GM12878 (cell line): ENCODE results near the gene HECTD2. TPM values are rescaled to one million over a fixed set of nuclear protein-coding genes. Genes with fewer than 3 reads are reported as not detected.
A peak's percentile ranks its signal among the peaks of the same experiment; 100 is the strongest.

ENCODE experiments used
- ATAC-seq: fragments of 200-7000 bp; cut with Tn5 transposase; 3 replicates; pipeline ENCODE4 v1.9.1; 2020; ENCODE audit warnings: mild to moderate bottlenecking, moderate library complexity
- BruUV-seq: library from RNA; stranded (reverse); fragments of 400-500 nt; replicated peaks from 2 replicates; lab custom pipeline; 2021; lab: Mats Ljungman, UMichigan
- CTCF ChIA-PET: fragments of 300-600 bp; sonication (Branson Sonifier 250); formaldehyde crosslinking; extraction: SDS; loops from one replicate; lab custom pipeline; 2021; ENCODE audit warnings: inconsistent platforms; lab: Yijun Ruan, JAX
- POLR2A ChIA-PET: fragments of 350-600 bp; formaldehyde crosslinking; extraction: SDS; loops from one replicate; lab custom pipeline; 2021; ENCODE audit warnings: inconsistent platforms; lab: Charles Lee
- RAD21 ChIA-PET: fragments of 300-600 bp; sonication (Branson Sonifier 250); formaldehyde crosslinking; loops from one replicate; lab custom pipeline; 2023; ENCODE audit warnings: antibody characterized with exemption; ENCODE audit not compliant: unreplicated experiment; lab: Charles Lee
- SMC1A ChIA-PET: fragments of 300-600 bp; sonication (Branson Sonifier 250); formaldehyde crosslinking; loops from one replicate; lab custom pipeline; 2023; ENCODE audit not compliant: unreplicated experiment, uncharacterized antibody; lab: Charles Lee
- DNase-seq: peaks from one replicate; pipeline ENCODE4 v3.0.0-alpha.2; 2011; ENCODE audit warnings: low read depth, low spot score
- FAIRE-seq: peaks from 3 replicates; lab custom pipeline; 2011; peaks lifted over from hg19 to GRCh38; lab: Jason Lieb, UNC
- H2AFZ ChIP-seq: 2 replicates; pipeline ENCODE4 v1.6.0; 2011; ENCODE audit warnings: low read depth, low read length, control low read depth; ENCODE audit not compliant: control insufficient read depth
- H3K27ac ChIP-seq: 2 replicates; pipeline ENCODE4 v1.5.1; 2011; ENCODE audit warnings: control low read depth; ENCODE audit not compliant: control insufficient read depth, insufficient read depth
- H3K27me3 ChIP-seq, 2 experiments: replicated peaks in 1 of 2; 2 replicates each; pipeline versions ENCODE4 v1.6.0 to v1.6.1; 2011; ENCODE audit warnings: low read length in 1 of 2; ENCODE audit not compliant: control insufficient read depth in 2 of 2, insufficient read depth in 2 of 2
- H3K36me3 ChIP-seq, 2 experiments: 2 replicates each; pipeline ENCODE4 v1.5.1; 2011; ENCODE audit warnings: low read length in 1 of 2; ENCODE audit not compliant: control insufficient read depth in 2 of 2, insufficient read depth in 2 of 2
- H3K4me1 ChIP-seq: 2 replicates; pipeline ENCODE4 v1.6.1; 2011; ENCODE audit warnings: mild to moderate bottlenecking, low read length, moderate library complexity, mixed read lengths; ENCODE audit not compliant: control insufficient read depth, insufficient read depth
- H3K4me2 ChIP-seq: 2 replicates; pipeline ENCODE4 v1.6.0; 2011; ENCODE audit warnings: control low read depth; ENCODE audit not compliant: control insufficient read depth, insufficient read depth
- H3K4me3 ChIP-seq: fragments of 200-600 bp; sonication (generic); 2 replicates; pipeline ENCODE4 v1.5.1; 2016
- H3K79me2 ChIP-seq: 2 replicates; pipeline ENCODE4 v1.6.0; 2011; ENCODE audit warnings: low read length; ENCODE audit not compliant: control insufficient read depth, insufficient read depth
- H3K9ac ChIP-seq: 2 replicates; pipeline ENCODE4 v1.8.0; 2011; ENCODE audit warnings: low read length, control low read depth, mixed read lengths; ENCODE audit not compliant: control insufficient read depth, insufficient read depth
- H3K9me3 ChIP-seq: replicated peaks from 3 replicates; pipeline ENCODE4 v1.5.1; 2011; ENCODE audit warnings: mild to moderate bottlenecking, low read length; ENCODE audit not compliant: control insufficient read depth, insufficient read depth
- H4K20me1 ChIP-seq: 2 replicates; pipeline ENCODE4 v1.6.0; 2011; ENCODE audit not compliant: control insufficient read depth, insufficient read depth
- CREB1 ChIP-seq: IDR thresholded peaks from 2 replicates; pipeline ENCODE4 v1.6.1; 2012; ENCODE audit warnings: low read depth, mild to moderate bottlenecking, inconsistent platforms
- MTA3 ChIP-seq: IDR thresholded peaks from 2 replicates; pipeline ENCODE4 v1.6.1; 2012; ENCODE audit warnings: low read length, inconsistent platforms, borderline replicate concordance
- NFYB ChIP-seq: IDR thresholded peaks from 2 replicates; pipeline ENCODE4 v1.6.1; 2011; ENCODE audit warnings: low read depth, mild to moderate bottlenecking, low read length, improper control_type of control experiment, moderate library complexity; ENCODE audit not compliant: insufficient read depth
- NR2F1 ChIP-seq: fragments of 450-650 bp; conservative IDR thresholded peaks from 2 replicates; pipeline ENCODE4 v1.6.1; 2017; ENCODE audit warnings: mild to moderate bottlenecking
- POU2F2 ChIP-seq: IDR thresholded peaks from 3 replicates; pipeline ENCODE4 v1.6.1; 2011; ENCODE audit warnings: low read depth, mild to moderate bottlenecking, low read length, borderline replicate concordance
- RB1 ChIP-seq: fragments of 450-650 bp; formaldehyde crosslinking; IDR thresholded peaks from 2 replicates; pipeline ENCODE4 v1.6.1; 2017; ENCODE audit warnings: mild to moderate bottlenecking, borderline replicate concordance
- RFX5 ChIP-seq: IDR thresholded peaks from 2 replicates; pipeline ENCODE4 v1.6.1; 2011; ENCODE audit warnings: low read depth, low read length, improper control_type of control experiment
- RUNX3 ChIP-seq: IDR thresholded peaks from 2 replicates; pipeline ENCODE4 v1.6.1; 2012; ENCODE audit warnings: low read length, inconsistent platforms
- SP1 ChIP-seq: IDR thresholded peaks from one replicate; pipeline ENCODE4 v1.6.1; 2011; ENCODE audit warnings: low read depth, low read length
- TCF3 ChIP-seq: IDR thresholded peaks from 2 replicates; pipeline ENCODE4 v1.6.1; 2012; ENCODE audit warnings: low read depth, mild to moderate bottlenecking, low read length, borderline replicate concordance; ENCODE audit not compliant: insufficient read depth
- WGBS: methylation state at CpG from one replicate; pipeline ENCODE4 v1.1.6; 2016; ENCODE audit warnings: low lambda C conversion rate; ENCODE audit not compliant: insufficient replicate concordance, insufficient coverage; ENCODE audit errors: missing lambda C conversion rate; 5-methylcytosine and 5-hydroxymethylcytosine counted together
- in situ Hi-C: fragments of 300-500 bp; cut with MboI; formaldehyde crosslinking; loops from 9 replicates; pipeline ENCODE4 v1.14.3; 2018; ENCODE audit warnings: mixed read lengths
- intact Hi-C: fragments of 100-400 bp; cut with micrococcal nuclease; formaldehyde crosslinking; loops from one replicate; pipeline ENCODE4 v1.14.2; 2022; ENCODE audit not compliant: unreplicated experiment
- polyA plus RNA-seq, 11 experiments: library from polyadenylated mRNA; depleted of rRNA in 4 of 11; unstranded in 6 of 11; stranded (reverse) in 5 of 11; fragments of >200 nt; fragmentation: Nextera tagmentation in 4 of 11; fragmentation: Illumina TruSeq in 1 of 11; extraction: Ambion mirVana in 4 of 11; extraction: Trizol in 1 of 11; gene quantifications; 1 replicate in 1 of 11; 2 replicates in 10 of 11; pipeline versions ENCODE4 v1.2.1 to v1.2.3, GENCODE V29; 2011 to 2016; ENCODE audit warnings: inconsistent platforms in 2 of 11, missing spikeins in 2 of 11, low read depth in 1 of 11
- total RNA-seq, 4 experiments: library from RNA; depleted of rRNA in 3 of 4; stranded (reverse); fragments of >200 nt in 3 of 4; fragmentation: Illumina TruSeq in 1 of 4; extraction: Trizol in 1 of 4; gene quantifications; 2 replicates each; pipeline versions ENCODE4 v1.2.1 to v1.2.3, GENCODE V29; 2013 to 2021
- TF ChIP-seq, protein P1 (sequence below): IDR thresholded peaks from 2 replicates; pipeline ENCODE4 v1.6.1; 2012; ENCODE audit warnings: improper control_type of control experiment, low read depth, low read length; ENCODE audit not compliant: insufficient replicate concordance
- TF ChIP-seq, protein P2 (sequence below): fragments of 450-650 bp; IDR thresholded peaks from 2 replicates; pipeline ENCODE4 v1.6.1; 2018; ENCODE audit warnings: mild to moderate bottlenecking, low read depth, moderate library complexity; ENCODE audit not compliant: partially characterized antibody

HECTD2 gene
- total and polyA plus RNA-seq, 10 of the 15 experiments (the other 5 are each of a cell fraction or from before 2014, with no cell fraction given) = 0.87 to 3.0 (median 1.7) TPM

DNA sequence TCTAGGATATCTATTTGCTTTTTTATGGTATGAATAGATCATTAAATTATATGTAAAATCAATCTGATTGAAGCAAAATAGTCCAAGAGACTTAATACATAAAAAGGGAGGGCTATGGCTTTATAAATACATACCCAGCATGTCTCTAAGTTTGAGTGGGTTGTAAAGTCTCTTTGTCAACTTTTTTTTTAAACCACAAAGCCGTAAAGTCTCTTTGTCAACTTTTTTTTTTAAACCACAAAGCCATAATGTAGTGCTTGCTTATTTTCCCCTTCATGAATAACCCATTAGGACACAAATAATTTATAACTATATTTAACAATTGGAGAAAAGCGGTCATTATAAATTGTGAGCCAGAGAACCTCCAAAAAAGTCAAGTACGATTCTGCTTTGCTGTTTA, 5.7 kb downstream of the HECTD2 start:
- no peak for DNase-seq
- ChIA-PET CTCF (interaction anchor here (1.6 kb wide), 1 partner anchor 119 kb away, joined by 3 read pairs; no protein-coding TSS in a partner anchor), SMC1A (no interaction called here)

DNA sequence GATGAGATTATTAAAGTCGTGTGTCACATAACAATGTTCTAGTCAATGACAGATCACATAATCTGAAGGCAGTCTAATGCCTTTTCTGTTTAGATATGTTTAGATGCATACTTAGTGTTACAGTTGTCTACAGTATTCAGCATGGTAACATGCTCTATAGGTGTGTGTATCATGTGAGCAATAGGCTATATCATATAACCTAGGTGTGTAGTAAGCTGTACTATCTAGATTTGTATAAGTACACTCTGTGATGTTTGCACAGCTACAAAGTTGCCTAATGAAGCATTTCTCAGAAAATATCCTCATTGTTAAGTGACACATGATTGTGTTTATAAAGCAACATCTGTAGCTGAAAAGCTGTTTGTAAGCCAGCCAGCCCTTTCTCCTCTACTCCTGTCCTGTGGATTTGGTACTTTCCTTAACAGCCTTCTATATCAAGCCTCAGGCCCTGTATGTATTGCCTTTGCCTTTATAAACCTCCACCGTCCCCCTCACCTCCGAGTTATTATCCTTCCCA, 6.3 kb downstream of the HECTD2 start:
- Histone ChIP-seq H3K4me2 (no peak overlapping the region), H3K27ac (no peak overlapping the region), H3K36me3 (no peaks in the 10 kb centered on the region), H2AFZ (no peak overlapping the region), H3K79me2 (no peaks in the 10 kb centered on the region), H3K4me1 (no peaks in the 10 kb centered on the region), H4K20me1 (no peaks in the 10 kb centered on the region), H3K27me3 (no peaks in the 10 kb centered on the region), H3K9me3 (no peaks in the 10 kb centered on the region), H3K4me3 (no peak overlapping the region), H3K9ac (no peak overlapping the region)
- ChIA-PET RAD21 (no interaction called here), POLR2A (no interaction called here), CTCF (interaction anchor here (1.6 kb wide), 1 partner anchor 119 kb away, joined by 3 read pairs; no protein-coding TSS in a partner anchor), SMC1A (no interaction called here)
- DNase-seq (no peak), FAIRE-seq (no peak), ATAC-seq (no peak; the same call in 2 of the 3 replicates)
- no TSS peak for BruUV-seq
- in situ Hi-C loops (no loop called here), intact Hi-C loops (loop anchor here (10.0 kb wide), 1 partner anchor 412 kb away; no protein-coding TSS in a partner anchor)
- 74% methylated on average over 3 of the region's 3 CpGs for whole genome bisulfite sequencing
- TF ChIP-seq NR2F1 = no peak
- TF ChIP-seq, protein P1, sequence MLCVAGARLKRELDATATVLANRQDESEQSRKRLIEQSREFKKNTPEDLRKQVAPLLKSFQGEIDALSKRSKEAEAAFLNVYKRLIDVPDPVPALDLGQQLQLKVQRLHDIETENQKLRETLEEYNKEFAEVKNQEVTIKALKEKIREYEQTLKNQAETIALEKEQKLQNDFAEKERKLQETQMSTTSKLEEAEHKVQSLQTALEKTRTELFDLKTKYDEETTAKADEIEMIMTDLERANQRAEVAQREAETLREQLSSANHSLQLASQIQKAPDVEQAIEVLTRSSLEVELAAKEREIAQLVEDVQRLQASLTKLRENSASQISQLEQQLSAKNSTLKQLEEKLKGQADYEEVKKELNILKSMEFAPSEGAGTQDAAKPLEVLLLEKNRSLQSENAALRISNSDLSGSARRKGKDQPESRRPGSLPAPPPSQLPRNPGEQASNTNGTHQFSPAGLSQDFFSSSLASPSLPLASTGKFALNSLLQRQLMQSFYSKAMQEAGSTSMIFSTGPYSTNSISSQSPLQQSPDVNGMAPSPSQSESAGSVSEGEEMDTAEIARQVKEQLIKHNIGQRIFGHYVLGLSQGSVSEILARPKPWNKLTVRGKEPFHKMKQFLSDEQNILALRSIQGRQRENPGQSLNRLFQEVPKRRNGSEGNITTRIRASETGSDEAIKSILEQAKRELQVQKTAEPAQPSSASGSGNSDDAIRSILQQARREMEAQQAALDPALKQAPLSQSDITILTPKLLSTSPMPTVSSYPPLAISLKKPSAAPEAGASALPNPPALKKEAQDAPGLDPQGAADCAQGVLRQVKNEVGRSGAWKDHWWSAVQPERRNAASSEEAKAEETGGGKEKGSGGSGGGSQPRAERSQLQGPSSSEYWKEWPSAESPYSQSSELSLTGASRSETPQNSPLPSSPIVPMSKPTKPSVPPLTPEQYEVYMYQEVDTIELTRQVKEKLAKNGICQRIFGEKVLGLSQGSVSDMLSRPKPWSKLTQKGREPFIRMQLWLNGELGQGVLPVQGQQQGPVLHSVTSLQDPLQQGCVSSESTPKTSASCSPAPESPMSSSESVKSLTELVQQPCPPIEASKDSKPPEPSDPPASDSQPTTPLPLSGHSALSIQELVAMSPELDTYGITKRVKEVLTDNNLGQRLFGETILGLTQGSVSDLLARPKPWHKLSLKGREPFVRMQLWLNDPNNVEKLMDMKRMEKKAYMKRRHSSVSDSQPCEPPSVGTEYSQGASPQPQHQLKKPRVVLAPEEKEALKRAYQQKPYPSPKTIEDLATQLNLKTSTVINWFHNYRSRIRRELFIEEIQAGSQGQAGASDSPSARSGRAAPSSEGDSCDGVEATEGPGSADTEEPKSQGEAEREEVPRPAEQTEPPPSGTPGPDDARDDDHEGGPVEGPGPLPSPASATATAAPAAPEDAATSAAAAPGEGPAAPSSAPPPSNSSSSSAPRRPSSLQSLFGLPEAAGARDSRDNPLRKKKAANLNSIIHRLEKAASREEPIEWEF = no peak
- no peak for TF ChIP-seq RFX5
- no peak for TF ChIP-seq NFYB
- no peak for TF ChIP-seq POU2F2
- TF ChIP-seq, protein P2, sequence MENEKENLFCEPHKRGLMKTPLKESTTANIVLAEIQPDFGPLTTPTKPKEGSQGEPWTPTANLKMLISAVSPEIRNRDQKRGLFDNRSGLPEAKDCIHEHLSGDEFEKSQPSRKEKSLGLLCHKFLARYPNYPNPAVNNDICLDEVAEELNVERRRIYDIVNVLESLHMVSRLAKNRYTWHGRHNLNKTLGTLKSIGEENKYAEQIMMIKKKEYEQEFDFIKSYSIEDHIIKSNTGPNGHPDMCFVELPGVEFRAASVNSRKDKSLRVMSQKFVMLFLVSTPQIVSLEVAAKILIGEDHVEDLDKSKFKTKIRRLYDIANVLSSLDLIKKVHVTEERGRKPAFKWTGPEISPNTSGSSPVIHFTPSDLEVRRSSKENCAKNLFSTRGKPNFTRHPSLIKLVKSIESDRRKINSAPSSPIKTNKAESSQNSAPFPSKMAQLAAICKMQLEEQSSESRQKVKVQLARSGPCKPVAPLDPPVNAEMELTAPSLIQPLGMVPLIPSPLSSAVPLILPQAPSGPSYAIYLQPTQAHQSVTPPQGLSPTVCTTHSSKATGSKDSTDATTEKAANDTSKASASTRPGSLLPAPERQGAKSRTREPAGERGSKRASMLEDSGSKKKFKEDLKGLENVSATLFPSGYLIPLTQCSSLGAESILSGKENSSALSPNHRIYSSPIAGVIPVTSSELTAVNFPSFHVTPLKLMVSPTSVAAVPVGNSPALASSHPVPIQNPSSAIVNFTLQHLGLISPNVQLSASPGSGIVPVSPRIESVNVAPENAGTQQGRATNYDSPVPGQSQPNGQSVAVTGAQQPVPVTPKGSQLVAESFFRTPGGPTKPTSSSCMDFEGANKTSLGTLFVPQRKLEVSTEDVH = no peak

More for the DNA sequence above, 5.7 kb downstream of the HECTD2 start:
- no peaks in the 10 kb centered on the region for H3K27me3 ChIP-seq
- H3K27ac ChIP-seq = no peak overlapping the region
- ATAC-seq = no peak
- no peaks in the 10 kb centered on the region for H3K4me1 ChIP-seq
- ChIA-PET POLR2A (no interaction called here), RAD21 (no interaction called here)
- no TSS peak for BruUV-seq
- H4K20me1 ChIP-seq = no peaks in the 10 kb centered on the region
- H3K4me2 ChIP-seq = no peak overlapping the region
- no peak overlapping the region for H3K9ac ChIP-seq
- no peak overlapping the region for H2AFZ ChIP-seq
- no peak for FAIRE-seq
- H3K9me3 ChIP-seq = no peaks in the 10 kb centered on the region
- in situ Hi-C loops = no loop called here
- H3K79me2 ChIP-seq = no peaks in the 10 kb centered on the region
- no peak overlapping the region for H3K4me3 ChIP-seq
- WGBS = 58% methylated on average over 3 of the region's 3 CpGs
- H3K36me3 ChIP-seq = no peaks in the 10 kb centered on the region
- TF ChIP-seq RB1 (no peak), SP1 (no peak), CREB1 (no peak), RUNX3 (peak; percentile 28; the same call in 1 of the 2 replicates), MTA3 (no peak), TCF3 (no peak)
- TF ChIP-seq, all 136 proteins: peak for 1
- intact Hi-C loops = loop anchor here (10.0 kb wide), 1 partner anchor 411 kb away; no protein-coding TSS in a partner anchor
